ENCODE data around the gene LIPG. TPM values are rescaled to one million over a fixed set of nuclear protein-coding genes. Genes with fewer than 3 reads are reported as not detected.

Gene LIPG
- total RNA-seq, 2 donors from 2014 or later: not detected

GRCh38 chr18:49590608-49591007 is 28.8 kb downstream of the LIPG start:
- DNase-seq (no peak), ATAC-seq (no peak)
- peaks cover 57% of the 10 kb centered on the region for H3K27me3 Mint-ChIP-seq
- H3K4me1 Mint-ChIP-seq: peaks cover 2% of the 10 kb centered on the region
- H3K9me3 ChIP-seq (ENCODE audit: control insufficient read depth, low read length, poor library complexity, severe bottlenecking): no peaks in the 10 kb centered on the region
- H3K4me3 Mint-ChIP-seq: no peak overlapping the region
- no peak overlapping the region for H3K27ac Mint-ChIP-seq
- no peaks in the 10 kb centered on the region for H3K36me3 Mint-ChIP-seq (ENCODE audit: low read depth)

GRCh38 chr18:49591271-49591670 is 29.4 kb downstream of the LIPG start:
- peaks cover 2% of the 10 kb centered on the region for H3K4me1 Mint-ChIP-seq
- no peaks in the 10 kb centered on the region for H3K36me3 Mint-ChIP-seq (ENCODE audit: low read depth)
- no peak overlapping the region for H3K27ac Mint-ChIP-seq
- ATAC-seq: no peak
- no peak overlapping the region for H3K4me3 Mint-ChIP-seq
- no peak for DNase-seq
- H3K9me3 ChIP-seq (ENCODE audit: control insufficient read depth, low read length, poor library complexity, severe bottlenecking): no peaks in the 10 kb centered on the region
- peaks cover 51% of the 10 kb centered on the region for H3K27me3 Mint-ChIP-seq

GRCh38 chr18:49591775-49592174 is 29.9 kb downstream of the LIPG start:
- Mint-ChIP-seq H3K4me3 (no peak overlapping the region), H3K4me1 (peaks cover 2% of the 10 kb centered on the region), H3K27me3 (peaks cover 50% of the 10 kb centered on the region), H3K27ac (no peak overlapping the region), H3K36me3 (ENCODE audit: low read depth) (no peaks in the 10 kb centered on the region)
- no peaks in the 10 kb centered on the region for H3K9me3 ChIP-seq (ENCODE audit: control insufficient read depth, low read length, poor library complexity, severe bottlenecking)
- no peak for ATAC-seq
- no peak for DNase-seq

- no peak overlapping the region for H3K4me3 Mint-ChIP-seq
- ATAC-seq: no peak
- H3K4me1 Mint-ChIP-seq: no peaks in the 10 kb centered on the region
- no peak overlapping the region for H3K27ac Mint-ChIP-seq
- H3K36me3 Mint-ChIP-seq (ENCODE audit: low read depth): no peaks in the 10 kb centered on the region
- DNase-seq: no peak
- H3K9me3 ChIP-seq (ENCODE audit: control insufficient read depth, low read length, poor library complexity, severe bottlenecking): no peaks in the 10 kb centered on the region
- peaks cover 48% of the 10 kb centered on the region for H3K27me3 Mint-ChIP-seq
Observed at GRCh38 chr18:49596687-49597086, 34.8 kb downstream of the LIPG start.

- Mint-ChIP-seq H3K4me3 (no peak overlapping the region), H3K27ac (no peak overlapping the region), H3K27me3 (peaks cover 48% of the 10 kb centered on the region), H3K4me1 (no peaks in the 10 kb centered on the region), H3K36me3 (ENCODE audit: low read depth) (no peaks in the 10 kb centered on the region)
- ATAC-seq (no peak), DNase-seq (no peak)
- H3K9me3 ChIP-seq (ENCODE audit: control insufficient read depth, low read length, poor library complexity, severe bottlenecking): no peaks in the 10 kb centered on the region
Observed at GRCh38 chr18:49597157-49597931, 35.5 kb downstream of the LIPG start.

GRCh38 chr18:49601211-49601610 is 39.4 kb downstream of the LIPG start:
- no peaks in the 10 kb centered on the region for H3K4me1 Mint-ChIP-seq
- H3K4me3 Mint-ChIP-seq: no peak overlapping the region
- no peak for DNase-seq
- H3K36me3 Mint-ChIP-seq (ENCODE audit: low read depth): no peaks in the 10 kb centered on the region
- H3K27ac Mint-ChIP-seq: no peak overlapping the region
- H3K9me3 ChIP-seq (ENCODE audit: control insufficient read depth, low read length, poor library complexity, severe bottlenecking): no peaks in the 10 kb centered on the region
- H3K27me3 Mint-ChIP-seq: peaks cover 36% of the 10 kb centered on the region
- ATAC-seq: no peak

GRCh38 chr18:49608366-49609255 is 46.8 kb downstream of the LIPG start:
- H3K4me1 Mint-ChIP-seq: peaks cover 2% of the 10 kb centered on the region
- H3K27ac Mint-ChIP-seq: no peak overlapping the region
- no peaks in the 10 kb centered on the region for H3K36me3 Mint-ChIP-seq (ENCODE audit: low read depth)
- peaks cover 25% of the 10 kb centered on the region for H3K27me3 Mint-ChIP-seq
- no peaks in the 10 kb centered on the region for H3K9me3 ChIP-seq (ENCODE audit: control insufficient read depth, low read length, poor library complexity, severe bottlenecking)
- ATAC-seq (no peak), DNase-seq (no peak)
- H3K4me3 Mint-ChIP-seq: no peak overlapping the region

- Mint-ChIP-seq H3K4me1 (peaks cover 2% of the 10 kb centered on the region), H3K4me3 (no peak overlapping the region), H3K36me3 (ENCODE audit: low read depth) (no peaks in the 10 kb centered on the region), H3K27me3 (peaks cover 29% of the 10 kb centered on the region), H3K27ac (no peak overlapping the region)
- H3K9me3 ChIP-seq (ENCODE audit: control insufficient read depth, low read length, poor library complexity, severe bottlenecking): no peaks in the 10 kb centered on the region
- DNase-seq (no peak), ATAC-seq (no peak)
Observed at GRCh38 chr18:49609256-49610021, 47.6 kb downstream of the LIPG start.

GRCh38 chr18:49610022-49610445 is 48.2 kb downstream of the LIPG start:
- no peaks in the 10 kb centered on the region for H3K36me3 Mint-ChIP-seq (ENCODE audit: low read depth)
- DNase-seq (no peak), ATAC-seq (no peak)
- H3K4me1 Mint-ChIP-seq: peaks cover 3% of the 10 kb centered on the region
- H3K4me3 Mint-ChIP-seq: no peak overlapping the region
- peaks cover 31% of the 10 kb centered on the region for H3K27me3 Mint-ChIP-seq
- H3K9me3 ChIP-seq (ENCODE audit: control insufficient read depth, low read length, poor library complexity, severe bottlenecking): no peaks in the 10 kb centered on the region
- H3K27ac Mint-ChIP-seq: no peak overlapping the region

- Mint-ChIP-seq H3K4me1 (peaks cover 7% of the 10 kb centered on the region), H3K27ac (no peak overlapping the region), H3K4me3 (no peak overlapping the region), H3K27me3 (peaks cover 36% of the 10 kb centered on the region), H3K36me3 (ENCODE audit: low read depth) (no peaks in the 10 kb centered on the region)
- H3K9me3 ChIP-seq (ENCODE audit: control insufficient read depth, low read length, poor library complexity, severe bottlenecking): no peaks in the 10 kb centered on the region
- no peak for ATAC-seq
- no peak for DNase-seq
Observed at GRCh38 chr18:49611316-49611715, 49.5 kb downstream of the LIPG start.

- Mint-ChIP-seq H3K4me1 (peaks cover 7% of the 10 kb centered on the region), H3K27ac (no peak overlapping the region), H3K36me3 (ENCODE audit: low read depth) (no peaks in the 10 kb centered on the region), H3K27me3 (peaks cover 36% of the 10 kb centered on the region), H3K4me3 (no peak overlapping the region)
- DNase-seq: no peak
- no peaks in the 10 kb centered on the region for H3K9me3 ChIP-seq (ENCODE audit: control insufficient read depth, low read length, poor library complexity, severe bottlenecking)
- no peak for ATAC-seq
Observed at GRCh38 chr18:49612515-49613033, 50.7 kb downstream of the LIPG start.

GRCh38 chr18:49613141-49613640 is 51.3 kb downstream of the LIPG start:
- H3K27me3 Mint-ChIP-seq: peaks cover 36% of the 10 kb centered on the region
- H3K27ac Mint-ChIP-seq: no peak overlapping the region
- no peaks in the 10 kb centered on the region for H3K36me3 Mint-ChIP-seq (ENCODE audit: low read depth)
- no peak overlapping the region for H3K4me3 Mint-ChIP-seq
- no peak for ATAC-seq
- H3K9me3 ChIP-seq (ENCODE audit: control insufficient read depth, low read length, poor library complexity, severe bottlenecking): no peaks in the 10 kb centered on the region
- DNase-seq: no peak
- H3K4me1 Mint-ChIP-seq: peaks cover 7% of the 10 kb centered on the region

All from T-helper 17 cell (primary cell).